ENCODE data around the gene AK1.

AK1 gene

DNA sequence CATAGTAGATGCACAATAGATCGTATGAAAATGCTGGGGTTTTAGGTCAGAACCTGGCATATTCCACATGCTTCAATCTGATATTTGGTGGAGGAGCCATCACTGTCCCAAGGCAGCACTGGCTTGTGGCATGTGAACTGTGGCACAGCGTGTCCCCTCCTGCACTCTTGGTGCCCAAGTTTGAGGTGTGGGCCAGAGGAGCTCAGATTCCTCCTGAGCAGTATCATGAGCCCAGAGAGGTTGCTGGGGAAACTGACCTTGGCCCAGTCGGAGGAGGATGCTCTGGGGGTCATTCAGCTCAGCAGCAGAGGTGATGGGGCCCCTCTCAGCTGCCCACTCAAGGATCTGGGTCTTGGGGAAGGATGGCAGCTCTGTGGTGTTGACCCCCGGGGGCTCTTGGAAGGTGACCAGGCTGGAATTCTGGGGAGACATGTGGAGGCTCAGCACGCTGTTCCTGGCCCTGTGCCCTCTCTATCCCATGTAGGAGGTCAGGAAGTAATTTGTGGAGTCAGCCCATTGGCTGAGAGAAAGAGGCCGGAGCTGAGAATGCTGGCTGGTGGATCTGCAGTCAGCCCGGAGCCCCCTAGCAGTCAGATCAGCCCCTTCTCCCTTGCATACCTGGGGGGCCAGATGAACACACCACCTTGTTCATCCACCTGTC, 51.1 kb downstream of the AK1 start:
- DNase-seq (ENCODE audit: insufficient read length, low spot score): no peak
- FAIRE-seq: no peak

- DNase-seq (ENCODE audit: insufficient read length, low spot score): no peak
- no peak for FAIRE-seq
These were observed 52.0 kb downstream of the AK1 start for GRCh38 chr9:127825319-127826051.

- FAIRE-seq (no peak), DNase-seq (ENCODE audit: insufficient read length, low spot score) (no peak)
These were observed 55.4 kb downstream of the AK1 start for GRCh38 chr9:127822108-127822507.

GRCh38 chr9:127818574-127818973, 58.9 kb downstream of the AK1 start:
- DNase-seq (ENCODE audit: insufficient read length, low spot score): no peak
- FAIRE-seq: no peak

GRCh38 chr9:127817881-127818434, 59.5 kb downstream of the AK1 start:
- FAIRE-seq: no peak

DNA sequence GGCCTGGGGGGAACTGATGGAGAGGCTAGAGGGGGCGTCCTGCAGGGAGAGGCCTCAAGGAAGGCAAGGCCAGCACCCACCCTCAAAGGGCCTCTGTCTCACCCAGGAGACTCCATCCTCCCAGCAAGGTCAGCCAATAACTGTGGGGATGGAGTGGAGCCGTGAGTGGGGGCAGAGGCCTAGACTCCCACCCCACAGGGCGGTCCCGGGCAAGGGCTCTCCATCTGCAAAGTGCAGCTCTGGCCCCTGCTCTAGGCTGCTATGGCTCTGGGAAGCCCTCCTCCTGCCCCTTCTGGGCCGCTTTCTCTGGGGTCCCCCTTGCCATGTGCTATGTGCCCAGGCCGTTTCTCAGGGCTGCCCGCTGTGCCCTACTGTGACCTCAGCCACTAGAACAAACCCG, 60.7 kb downstream of the AK1 start:
- DNase-seq (ENCODE audit: insufficient read length, low spot score): no peak
- FAIRE-seq: no peak

More at GRCh38 chr9:127817881-127818434, 59.5 kb downstream of the AK1 start:
- no peak for DNase-seq (ENCODE audit: insufficient read length, low spot score)
